GM12878 (cell line): Measurements from ENCODE around the gene METAP1D. TPM values are rescaled to one million over a fixed set of nuclear protein-coding genes. Genes with fewer than 3 reads are reported as not detected.
"Not testable (repeated sequence)": the region's sequence is repeated elsewhere in the genome, so short reads cannot be mapped to it uniquely, and the experiment has no call there.

Experiments
- ATAC-seq: fragments of 200-7000 bp; cut with Tn5 transposase; 3 replicates; pipeline ENCODE4 v1.9.1; 2020; ENCODE audit warnings: mild to moderate bottlenecking, moderate library complexity
- BruUV-seq: library from RNA; stranded (reverse); fragments of 400-500 nt; replicated peaks from 2 replicates; lab custom pipeline; 2021; lab: Mats Ljungman, UMichigan
- CTCF ChIA-PET: fragments of 300-600 bp; sonication (Branson Sonifier 250); formaldehyde crosslinking; extraction: SDS; loops from one replicate; lab custom pipeline; 2021; ENCODE audit warnings: inconsistent platforms; lab: Yijun Ruan, JAX
- POLR2A ChIA-PET: fragments of 350-600 bp; formaldehyde crosslinking; extraction: SDS; loops from one replicate; lab custom pipeline; 2021; ENCODE audit warnings: inconsistent platforms; lab: Charles Lee
- RAD21 ChIA-PET: fragments of 300-600 bp; sonication (Branson Sonifier 250); formaldehyde crosslinking; loops from one replicate; lab custom pipeline; 2023; ENCODE audit warnings: antibody characterized with exemption; ENCODE audit not compliant: unreplicated experiment; lab: Charles Lee
- SMC1A ChIA-PET: fragments of 300-600 bp; sonication (Branson Sonifier 250); formaldehyde crosslinking; loops from one replicate; lab custom pipeline; 2023; ENCODE audit not compliant: unreplicated experiment, uncharacterized antibody; lab: Charles Lee
- DNase-seq: peaks from one replicate; pipeline ENCODE4 v3.0.0-alpha.2; 2011; ENCODE audit warnings: low read depth, low spot score
- FAIRE-seq: peaks from 3 replicates; lab custom pipeline; 2011; peaks lifted over from hg19 to GRCh38; lab: Jason Lieb, UNC
- H2AFZ ChIP-seq: 2 replicates; pipeline ENCODE4 v1.6.0; 2011; ENCODE audit warnings: low read depth, low read length, control low read depth; ENCODE audit not compliant: control insufficient read depth
- H3K27ac ChIP-seq: 2 replicates; pipeline ENCODE4 v1.5.1; 2011; ENCODE audit warnings: control low read depth; ENCODE audit not compliant: control insufficient read depth, insufficient read depth
- H3K27me3 ChIP-seq, 2 experiments: replicated peaks in 1 of 2; 2 replicates each; pipeline versions ENCODE4 v1.6.0 to v1.6.1; 2011; ENCODE audit warnings: low read length in 1 of 2; ENCODE audit not compliant: control insufficient read depth in 2 of 2, insufficient read depth in 2 of 2
- H3K36me3 ChIP-seq, 2 experiments: 2 replicates each; pipeline ENCODE4 v1.5.1; 2011; ENCODE audit warnings: low read length in 1 of 2; ENCODE audit not compliant: control insufficient read depth in 2 of 2, insufficient read depth in 2 of 2
- H3K4me1 ChIP-seq: 2 replicates; pipeline ENCODE4 v1.6.1; 2011; ENCODE audit warnings: mild to moderate bottlenecking, low read length, moderate library complexity, mixed read lengths; ENCODE audit not compliant: control insufficient read depth, insufficient read depth
- H3K4me2 ChIP-seq: 2 replicates; pipeline ENCODE4 v1.6.0; 2011; ENCODE audit warnings: control low read depth; ENCODE audit not compliant: control insufficient read depth, insufficient read depth
- H3K4me3 ChIP-seq: fragments of 200-600 bp; sonication (generic); 2 replicates; pipeline ENCODE4 v1.5.1; 2016
- H3K79me2 ChIP-seq: 2 replicates; pipeline ENCODE4 v1.6.0; 2011; ENCODE audit warnings: low read length; ENCODE audit not compliant: control insufficient read depth, insufficient read depth
- H3K9ac ChIP-seq: 2 replicates; pipeline ENCODE4 v1.8.0; 2011; ENCODE audit warnings: low read length, control low read depth, mixed read lengths; ENCODE audit not compliant: control insufficient read depth, insufficient read depth
- H3K9me3 ChIP-seq: replicated peaks from 3 replicates; pipeline ENCODE4 v1.5.1; 2011; ENCODE audit warnings: mild to moderate bottlenecking, low read length; ENCODE audit not compliant: control insufficient read depth, insufficient read depth
- H4K20me1 ChIP-seq: 2 replicates; pipeline ENCODE4 v1.6.0; 2011; ENCODE audit not compliant: control insufficient read depth, insufficient read depth
- RAD51 ChIP-seq: fragments of 450-650 bp; IDR thresholded peaks from 2 replicates; pipeline ENCODE4 v1.6.1; 2016; ENCODE audit warnings: moderate library complexity, mild to moderate bottlenecking, inconsistent platforms
- RBBP5 ChIP-seq: fragments of 200-600 bp; sonication (generic); conservative IDR thresholded peaks from 2 replicates; pipeline ENCODE4 v1.6.1; 2016
- SRF ChIP-seq, 2 experiments: IDR thresholded peaks; 2 replicates each; pipeline ENCODE4 v1.6.1; 2011; ENCODE audit warnings: low read depth in 2 of 2, low read length in 2 of 2, mild to moderate bottlenecking in 1 of 2, moderate library complexity in 1 of 2
- WGBS: methylation state at CpG from one replicate; pipeline ENCODE4 v1.1.6; 2016; ENCODE audit warnings: low lambda C conversion rate; ENCODE audit not compliant: insufficient replicate concordance, insufficient coverage; ENCODE audit errors: missing lambda C conversion rate; 5-methylcytosine and 5-hydroxymethylcytosine counted together
- in situ Hi-C: fragments of 300-500 bp; cut with MboI; formaldehyde crosslinking; loops from 9 replicates; pipeline ENCODE4 v1.14.3; 2018; ENCODE audit warnings: mixed read lengths
- intact Hi-C: fragments of 100-400 bp; cut with micrococcal nuclease; formaldehyde crosslinking; loops from one replicate; pipeline ENCODE4 v1.14.2; 2022; ENCODE audit not compliant: unreplicated experiment
- polyA plus RNA-seq, 11 experiments: library from polyadenylated mRNA; depleted of rRNA in 4 of 11; unstranded in 6 of 11; stranded (reverse) in 5 of 11; fragments of >200 nt; fragmentation: Nextera tagmentation in 4 of 11; fragmentation: Illumina TruSeq in 1 of 11; extraction: Ambion mirVana in 4 of 11; extraction: Trizol in 1 of 11; gene quantifications; 1 replicate in 1 of 11; 2 replicates in 10 of 11; pipeline versions ENCODE4 v1.2.1 to v1.2.3, GENCODE V29; 2011 to 2016; ENCODE audit warnings: inconsistent platforms in 2 of 11, missing spikeins in 2 of 11, low read depth in 1 of 11
- total RNA-seq, 4 experiments: library from RNA; depleted of rRNA in 3 of 4; stranded (reverse); fragments of >200 nt in 3 of 4; fragmentation: Illumina TruSeq in 1 of 4; extraction: Trizol in 1 of 4; gene quantifications; 2 replicates each; pipeline versions ENCODE4 v1.2.1 to v1.2.3, GENCODE V29; 2013 to 2021
- TF ChIP-seq, protein P1 (sequence below): fragments of 450-650 bp; formaldehyde crosslinking; IDR thresholded peaks from 2 replicates; pipeline ENCODE4 v1.4.0; 2020; ENCODE audit warnings: mild to moderate bottlenecking, moderate library complexity
- TF ChIP-seq, protein P2 (sequence below): fragments of 450-650 bp; formaldehyde crosslinking; IDR thresholded peaks from 2 replicates; pipeline ENCODE4 v1.5.0; 2022; ENCODE audit warnings: mild to moderate bottlenecking, missing genetic modification characterization
- TF ChIP-seq, protein P3 (sequence below): IDR thresholded peaks from 2 replicates; pipeline ENCODE4 v1.6.1; 2012; ENCODE audit warnings: low read depth, low read length, improper control_type of control experiment

Gene METAP1D
- total and polyA plus RNA-seq, 10 of the 15 experiments (the other 5 are each of a cell fraction or from before 2014, with no cell fraction given) = 4.5 to 12.1 (median 7.8) TPM

DNA sequence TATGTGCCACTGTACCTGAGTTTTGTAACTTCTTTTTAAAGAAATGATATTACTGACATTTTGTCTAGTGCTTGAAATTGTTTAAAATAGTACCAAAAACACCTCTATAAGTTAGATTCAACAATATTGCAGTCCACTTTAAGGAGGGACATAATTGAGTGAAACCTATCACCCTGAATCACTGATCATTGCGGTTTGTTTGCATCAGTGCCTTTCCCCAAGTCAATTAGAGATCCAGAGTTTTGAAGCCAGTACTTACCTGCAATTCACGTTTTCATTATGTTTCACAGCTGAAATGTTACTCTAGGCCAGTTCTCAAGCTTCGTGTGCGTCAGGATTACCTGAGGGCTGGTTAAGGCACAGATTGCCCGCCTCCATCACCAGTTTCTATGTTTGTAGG is 58.9 kb downstream of the METAP1D start (continued):
- TF ChIP-seq, protein P1, sequence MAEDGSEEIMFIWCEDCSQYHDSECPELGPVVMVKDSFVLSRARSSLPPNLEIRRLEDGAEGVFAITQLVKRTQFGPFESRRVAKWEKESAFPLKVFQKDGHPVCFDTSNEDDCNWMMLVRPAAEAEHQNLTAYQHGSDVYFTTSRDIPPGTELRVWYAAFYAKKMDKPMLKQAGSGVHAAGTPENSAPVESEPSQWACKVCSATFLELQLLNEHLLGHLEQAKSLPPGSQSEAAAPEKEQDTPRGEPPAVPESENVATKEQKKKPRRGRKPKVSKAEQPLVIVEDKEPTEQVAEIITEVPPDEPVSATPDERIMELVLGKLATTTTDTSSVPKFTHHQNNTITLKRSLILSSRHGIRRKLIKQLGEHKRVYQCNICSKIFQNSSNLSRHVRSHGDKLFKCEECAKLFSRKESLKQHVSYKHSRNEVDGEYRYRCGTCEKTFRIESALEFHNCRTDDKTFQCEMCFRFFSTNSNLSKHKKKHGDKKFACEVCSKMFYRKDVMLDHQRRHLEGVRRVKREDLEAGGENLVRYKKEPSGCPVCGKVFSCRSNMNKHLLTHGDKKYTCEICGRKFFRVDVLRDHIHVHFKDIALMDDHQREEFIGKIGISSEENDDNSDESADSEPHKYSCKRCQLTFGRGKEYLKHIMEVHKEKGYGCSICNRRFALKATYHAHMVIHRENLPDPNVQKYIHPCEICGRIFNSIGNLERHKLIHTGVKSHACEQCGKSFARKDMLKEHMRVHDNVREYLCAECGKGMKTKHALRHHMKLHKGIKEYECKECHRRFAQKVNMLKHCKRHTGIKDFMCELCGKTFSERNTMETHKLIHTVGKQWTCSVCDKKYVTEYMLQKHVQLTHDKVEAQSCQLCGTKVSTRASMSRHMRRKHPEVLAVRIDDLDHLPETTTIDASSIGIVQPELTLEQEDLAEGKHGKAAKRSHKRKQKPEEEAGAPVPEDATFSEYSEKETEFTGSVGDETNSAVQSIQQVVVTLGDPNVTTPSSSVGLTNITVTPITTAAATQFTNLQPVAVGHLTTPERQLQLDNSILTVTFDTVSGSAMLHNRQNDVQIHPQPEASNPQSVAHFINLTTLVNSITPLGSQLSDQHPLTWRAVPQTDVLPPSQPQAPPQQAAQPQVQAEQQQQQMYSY (CRISPR knock-in tag) = no peak
- TF ChIP-seq RBBP5 (no peak), SRF (IDR thresholded peaks at IDR 0.05; ENCODE audit: low read depth in 2 of 2, low read length in 2 of 2) (no peak), RAD51 (no peak)
- TF ChIP-seq, protein P2, sequence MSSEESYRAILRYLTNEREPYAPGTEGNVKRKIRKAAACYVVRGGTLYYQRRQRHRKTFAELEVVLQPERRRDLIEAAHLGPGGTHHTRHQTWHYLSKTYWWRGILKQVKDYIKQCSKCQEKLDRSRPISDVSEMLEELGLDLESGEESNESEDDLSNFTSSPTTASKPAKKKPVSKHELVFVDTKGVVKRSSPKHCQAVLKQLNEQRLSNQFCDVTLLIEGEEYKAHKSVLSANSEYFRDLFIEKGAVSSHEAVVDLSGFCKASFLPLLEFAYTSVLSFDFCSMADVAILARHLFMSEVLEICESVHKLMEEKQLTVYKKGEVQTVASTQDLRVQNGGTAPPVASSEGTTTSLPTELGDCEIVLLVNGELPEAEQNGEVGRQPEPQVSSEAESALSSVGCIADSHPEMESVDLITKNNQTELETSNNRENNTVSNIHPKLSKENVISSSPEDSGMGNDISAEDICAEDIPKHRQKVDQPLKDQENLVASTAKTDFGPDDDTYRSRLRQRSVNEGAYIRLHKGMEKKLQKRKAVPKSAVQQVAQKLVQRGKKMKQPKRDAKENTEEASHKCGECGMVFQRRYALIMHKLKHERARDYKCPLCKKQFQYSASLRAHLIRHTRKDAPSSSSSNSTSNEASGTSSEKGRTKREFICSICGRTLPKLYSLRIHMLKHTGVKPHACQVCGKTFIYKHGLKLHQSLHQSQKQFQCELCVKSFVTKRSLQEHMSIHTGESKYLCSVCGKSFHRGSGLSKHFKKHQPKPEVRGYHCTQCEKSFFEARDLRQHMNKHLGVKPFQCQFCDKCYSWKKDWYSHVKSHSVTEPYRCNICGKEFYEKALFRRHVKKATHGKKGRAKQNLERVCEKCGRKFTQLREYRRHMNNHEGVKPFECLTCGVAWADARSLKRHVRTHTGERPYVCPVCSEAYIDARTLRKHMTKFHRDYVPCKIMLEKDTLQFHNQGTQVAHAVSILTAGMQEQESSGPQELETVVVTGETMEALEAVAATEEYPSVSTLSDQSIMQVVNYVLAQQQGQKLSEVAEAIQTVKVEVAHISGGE (CRISPR knock-in tag) = no peak
- TF ChIP-seq, protein P3, sequence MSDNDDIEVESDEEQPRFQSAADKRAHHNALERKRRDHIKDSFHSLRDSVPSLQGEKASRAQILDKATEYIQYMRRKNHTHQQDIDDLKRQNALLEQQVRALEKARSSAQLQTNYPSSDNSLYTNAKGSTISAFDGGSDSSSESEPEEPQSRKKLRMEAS = no peak

DNA sequence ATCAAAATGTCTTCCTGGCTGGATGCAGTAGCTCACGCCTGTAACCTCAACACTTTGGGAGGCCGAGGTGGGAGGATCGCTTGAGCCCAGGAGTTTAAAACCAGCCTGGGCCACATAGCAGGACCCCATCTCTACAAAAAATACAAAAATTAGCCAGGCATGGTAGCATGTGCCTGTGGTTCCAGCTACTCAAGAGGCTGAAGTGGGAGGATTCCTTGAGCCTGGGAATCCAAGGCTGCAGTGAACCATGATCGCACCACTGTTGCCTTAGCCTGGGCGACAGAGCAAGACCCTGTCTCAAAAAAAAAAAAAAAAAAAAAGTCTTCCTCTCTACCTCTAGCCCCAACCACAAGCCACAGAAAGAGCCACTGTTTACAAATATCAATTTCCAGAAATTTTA is 60.4 kb downstream of the METAP1D start:
- BruUV-seq, H3K79me2 ChIP-seq, ATAC-seq, H3K27me3 ChIP-seq, H2AFZ ChIP-seq, H4K20me1 ChIP-seq, FAIRE-seq, H3K9ac ChIP-seq, H3K9me3 ChIP-seq, RAD21 ChIA-PET, H3K36me3 ChIP-seq, intact Hi-C loops, in situ Hi-C loops, H3K4me3 ChIP-seq, H3K4me2 ChIP-seq, H3K27ac ChIP-seq, H3K4me1 ChIP-seq, DNase-seq: not testable (repeated sequence)
- over 99% methylated on average over 4 of the region's 5 CpGs for WGBS
- ChIA-PET POLR2A (interaction anchor here (0.7 kb wide), 1 partner anchor 358 kb away, joined by 4 read pairs; no protein-coding TSS in a partner anchor), CTCF (interaction anchor here (1.2 to 1.7 kb wide), 2 partner anchors 42 to 181 kb away, joined by 3 to 7 read pairs; partner anchors contain the start of gene DLX2), SMC1A (interaction anchor here (0.6 to 1.5 kb wide), 4 partner anchors 13 to 1552 kb away, joined by 3 to 4 read pairs (median 4); no protein-coding TSS in a partner anchor)
